ENCODE results near the gene SOHLH2.

Gene SOHLH2

DNA sequence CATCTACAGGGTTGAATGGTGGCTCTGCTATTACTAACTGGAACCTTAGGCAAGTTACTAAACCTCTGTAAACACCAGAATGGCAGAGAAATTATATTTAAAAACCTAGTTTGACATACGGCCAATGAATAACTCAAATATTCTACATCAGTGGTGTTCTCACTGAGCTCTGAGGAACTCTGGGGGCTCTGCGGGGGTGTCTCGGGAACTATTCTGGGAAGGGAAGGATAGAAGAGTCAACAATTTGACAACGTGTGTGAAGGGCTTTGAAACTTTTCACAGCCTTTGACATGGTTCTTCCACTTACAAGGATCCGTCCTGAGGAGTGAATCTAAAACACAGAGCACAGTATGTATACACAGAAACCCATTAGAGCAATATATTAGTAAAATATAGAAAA is 38.7 kb downstream of the SOHLH2 start:
- no peak for FAIRE-seq

DNA sequence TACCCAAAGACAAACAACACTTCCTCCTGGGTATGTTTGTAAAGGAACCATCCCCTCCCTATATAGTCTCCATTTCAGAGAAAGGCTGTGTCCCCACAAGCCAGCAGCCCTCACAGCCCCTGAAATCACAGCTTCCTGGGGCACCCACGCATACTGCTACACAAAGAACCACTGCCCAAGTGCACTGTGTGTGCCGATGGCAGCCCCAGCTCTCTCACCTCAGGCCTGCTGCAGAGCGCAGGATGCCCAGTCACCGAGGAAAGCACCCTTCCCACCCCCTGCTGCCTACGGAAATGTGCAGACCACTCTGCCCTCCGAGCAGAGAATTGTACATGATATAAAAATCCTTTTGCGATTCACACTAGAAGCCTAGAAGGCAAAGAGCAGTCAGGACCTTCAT is 39.4 kb downstream of the SOHLH2 start:
- no peak for FAIRE-seq

DNA sequence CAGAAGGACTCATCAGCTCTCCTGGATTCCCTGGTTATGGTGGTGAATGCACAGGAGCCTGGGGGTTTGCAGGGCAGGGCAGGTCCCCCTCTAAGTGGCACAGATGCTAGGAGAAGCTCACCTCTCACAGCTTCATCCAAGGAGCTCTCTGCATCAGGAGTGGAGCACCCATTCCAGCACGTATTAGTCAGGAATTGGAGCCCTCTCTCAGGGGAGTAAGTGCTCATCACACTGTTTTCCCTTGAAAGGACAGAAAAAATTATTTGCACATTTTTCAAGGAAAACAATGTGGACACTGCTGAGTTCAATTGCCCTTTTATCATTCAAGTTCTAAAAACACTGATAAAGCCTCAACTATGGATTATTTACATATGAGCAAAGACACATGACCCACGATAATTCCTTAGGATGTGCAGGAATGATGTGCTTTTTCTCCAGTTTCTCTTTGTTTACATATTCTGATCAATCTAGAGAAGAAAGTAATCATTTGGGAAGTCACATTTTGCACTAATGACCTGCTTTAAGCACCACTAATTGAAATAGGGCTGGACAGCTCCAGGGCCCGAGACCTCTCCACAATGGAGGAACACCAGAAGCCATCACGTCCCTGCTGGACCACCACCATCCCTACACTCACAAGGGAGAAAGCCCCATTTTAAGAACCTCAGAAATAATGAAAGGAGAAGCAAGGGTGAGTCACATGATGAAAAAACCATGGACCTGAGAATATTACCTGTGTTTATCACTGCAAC is 40.6 kb downstream of the SOHLH2 start:
- no peak for FAIRE-seq

DNA sequence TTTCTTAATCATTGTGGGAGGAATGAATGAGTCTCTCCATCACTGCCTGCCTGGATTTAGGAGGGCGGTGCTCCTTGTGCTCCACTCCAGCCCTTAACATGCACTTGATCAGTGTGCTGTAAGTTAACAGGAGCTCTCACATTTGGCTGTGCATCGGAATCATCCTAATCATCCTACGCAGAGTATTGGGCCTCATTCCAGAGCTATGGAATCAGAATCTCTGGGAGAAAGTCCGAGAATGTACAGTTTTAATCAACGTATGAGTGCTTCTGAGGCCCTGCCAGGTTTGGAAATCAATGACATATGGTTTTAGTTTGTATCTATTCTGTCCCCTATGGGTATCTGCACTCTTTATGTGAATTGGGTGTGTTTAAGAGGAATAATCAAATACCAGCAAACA is 48.3 kb downstream of the SOHLH2 start:
- no peak for FAIRE-seq

DNA sequence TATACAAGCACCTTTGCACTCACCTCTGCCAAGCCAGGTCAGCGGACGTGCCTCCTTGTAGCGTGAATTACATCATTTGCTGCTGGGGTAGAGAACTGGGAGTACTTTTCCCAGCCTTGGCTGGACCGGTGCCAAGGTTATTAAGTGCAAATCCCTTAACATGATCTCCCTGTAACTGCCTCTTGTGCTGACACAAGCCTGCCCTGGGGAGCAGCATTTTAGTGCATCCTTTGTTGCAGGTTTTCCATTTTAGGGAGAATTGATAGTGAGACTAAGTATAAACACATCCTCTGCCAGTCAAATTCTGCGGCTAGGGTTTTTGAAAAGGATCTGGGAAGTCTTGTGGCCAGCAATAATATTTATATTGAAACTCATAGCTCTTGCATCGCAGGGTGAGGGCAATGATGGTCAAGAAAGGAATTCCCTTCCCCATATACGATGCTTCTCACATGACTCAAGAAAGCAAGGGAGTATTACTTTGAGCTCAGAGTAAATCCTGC is 50.5 kb downstream of the SOHLH2 start:
- no peak for FAIRE-seq

DNA sequence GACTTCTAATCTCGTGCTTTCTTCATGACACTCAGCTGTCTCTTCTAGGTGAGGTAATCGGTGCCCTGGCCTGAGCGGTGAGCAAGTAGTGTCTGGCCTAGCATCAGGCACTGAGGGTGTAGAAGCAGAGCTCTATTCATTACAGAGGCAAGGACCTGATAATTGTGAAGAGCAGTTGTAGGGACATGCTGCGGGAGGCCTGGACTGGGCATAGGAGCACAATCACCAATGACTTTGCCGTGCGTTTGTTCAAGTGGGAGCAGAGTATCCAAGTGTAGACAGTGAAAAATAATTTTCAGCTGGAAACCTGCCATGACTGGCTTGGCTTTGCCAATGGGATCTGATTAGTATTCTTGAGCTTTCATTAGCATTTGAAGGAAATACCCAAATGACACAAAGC is 51.1 kb downstream of the SOHLH2 start:
- no peak for FAIRE-seq

DNA sequence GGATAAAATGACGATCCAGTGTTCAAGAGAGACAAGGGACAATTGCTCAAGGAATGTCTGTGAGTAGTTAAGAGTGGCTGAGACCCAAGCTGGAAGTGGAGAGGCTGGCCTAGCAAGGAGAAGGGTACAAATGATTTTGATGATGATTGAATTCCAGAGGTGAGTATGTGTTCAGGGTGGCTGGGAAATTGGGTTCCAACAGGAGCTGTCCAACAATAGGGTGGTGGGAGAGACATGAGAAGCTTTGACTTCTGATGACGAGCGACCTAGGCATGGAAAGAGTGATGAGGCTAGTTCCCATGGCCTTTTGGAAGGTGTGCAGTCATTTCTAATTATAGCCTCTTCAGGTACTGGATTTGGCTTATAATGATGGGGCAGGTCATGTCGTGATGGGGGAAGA is 54.1 kb downstream of the SOHLH2 start:
- no peak for FAIRE-seq

DNA sequence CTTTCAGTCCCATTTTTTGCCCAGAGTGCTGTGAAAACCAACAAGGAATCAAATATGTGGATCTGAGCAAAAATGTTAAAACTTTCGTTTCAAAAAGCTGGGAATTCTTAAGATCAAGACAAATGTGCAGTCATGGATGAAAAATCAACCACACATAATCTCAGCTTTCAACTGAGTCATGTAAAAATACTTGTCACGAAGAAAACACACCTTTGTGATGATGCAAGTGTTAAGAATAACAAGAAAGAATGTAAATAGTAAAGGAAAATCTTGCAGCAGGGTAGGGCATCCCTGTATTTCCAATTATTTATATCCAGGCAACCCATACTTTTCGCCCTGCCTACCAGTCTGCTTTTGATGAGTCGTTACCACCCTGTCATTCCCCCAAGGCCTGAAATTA is 55.7 kb downstream of the SOHLH2 start:
- no peak for FAIRE-seq

DNA sequence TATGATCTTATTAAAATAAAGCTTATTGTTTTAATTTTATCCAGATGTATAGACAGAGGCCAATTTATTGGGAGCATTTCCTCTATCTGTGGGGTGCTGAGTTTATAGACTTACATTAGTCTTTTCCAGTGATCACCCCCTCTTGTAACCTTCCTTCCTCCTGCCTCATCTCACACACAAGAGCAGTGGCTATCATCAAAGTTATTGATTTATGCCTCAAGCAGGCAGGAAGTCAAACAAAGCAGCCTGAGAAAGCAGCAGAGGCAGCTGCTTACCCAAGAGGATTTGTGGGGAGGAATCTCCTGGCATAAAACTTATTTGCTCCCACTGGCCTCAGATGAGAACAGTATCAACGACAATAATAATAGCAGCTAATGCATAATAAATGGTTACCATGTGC is 56.9 kb downstream of the SOHLH2 start:
- no peak for FAIRE-seq

DNA sequence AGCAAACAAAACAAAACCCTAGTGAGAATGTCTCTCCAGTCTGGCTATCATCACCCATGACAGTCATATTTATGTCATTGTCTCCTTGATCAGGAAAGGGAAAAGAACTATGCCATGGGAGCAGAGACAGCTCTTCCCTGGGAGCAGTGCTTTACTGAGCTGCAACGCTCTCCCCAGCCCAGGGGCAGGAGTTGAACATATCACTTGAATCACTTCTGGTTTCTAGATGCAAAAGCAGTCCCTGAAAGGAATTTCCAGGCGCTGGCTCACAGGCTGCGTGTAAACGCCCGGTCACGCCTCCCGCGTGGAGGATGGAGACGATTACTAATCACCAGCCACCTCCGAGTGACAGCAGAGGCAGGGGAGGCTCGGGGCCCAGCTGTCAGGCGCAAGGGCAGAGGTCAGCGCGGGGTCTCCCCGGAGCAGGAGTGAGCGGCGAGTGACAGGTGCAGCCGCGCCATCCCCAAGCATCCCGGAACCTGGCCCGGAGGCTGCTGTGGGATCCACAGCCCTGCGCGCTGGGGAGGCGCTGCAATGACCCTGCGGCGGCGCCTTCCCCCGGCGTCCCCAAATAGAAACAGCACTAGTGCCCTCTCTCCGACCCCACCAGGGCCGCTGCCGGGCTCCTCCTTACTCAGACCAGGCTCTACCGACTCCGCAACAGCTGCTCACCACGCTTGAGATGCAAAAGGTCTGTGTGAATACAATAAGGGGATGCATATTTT is 59.6 kb downstream of the SOHLH2 start:
- no peak for FAIRE-seq

DNA sequence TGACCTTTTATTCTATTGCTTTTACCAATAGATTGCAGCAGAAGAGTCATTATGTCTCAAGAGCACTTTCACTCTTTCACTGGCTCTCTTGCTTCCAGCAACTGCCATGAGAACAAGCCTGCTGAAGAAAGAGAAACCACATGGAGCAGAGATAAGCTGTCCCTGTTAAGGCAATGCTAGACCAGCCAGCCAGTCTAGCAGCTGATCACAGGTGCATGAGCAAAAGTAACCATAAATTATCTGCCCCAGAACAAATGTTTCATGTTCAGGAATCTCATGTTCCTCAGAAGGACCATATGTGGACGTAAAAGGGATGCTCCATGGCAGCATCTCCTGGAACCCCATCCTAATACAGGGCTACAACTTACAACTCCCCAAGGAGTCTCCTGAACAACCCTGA is 62.8 kb downstream of the SOHLH2 start:
- FAIRE-seq: no peak

DNA sequence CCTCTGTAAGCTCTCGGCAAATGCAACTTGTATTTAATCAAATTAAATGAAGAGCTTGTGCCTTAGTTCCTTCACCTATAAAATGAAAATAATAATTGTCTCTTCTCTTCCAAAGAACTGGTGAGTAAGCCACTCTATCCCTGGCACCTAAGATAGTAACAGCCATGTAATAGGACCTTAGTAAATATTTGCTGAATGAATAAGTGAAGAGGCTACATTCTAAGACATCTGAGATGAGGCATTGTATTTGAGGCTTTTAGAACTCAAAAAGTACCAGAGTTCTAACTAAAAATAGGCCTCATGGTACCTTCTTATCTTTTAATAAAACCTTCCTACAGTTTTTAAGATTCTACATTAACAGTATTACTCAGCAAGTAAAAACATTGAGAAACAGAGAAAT is 65.9 kb downstream of the SOHLH2 start:
- FAIRE-seq: no peak

DNA sequence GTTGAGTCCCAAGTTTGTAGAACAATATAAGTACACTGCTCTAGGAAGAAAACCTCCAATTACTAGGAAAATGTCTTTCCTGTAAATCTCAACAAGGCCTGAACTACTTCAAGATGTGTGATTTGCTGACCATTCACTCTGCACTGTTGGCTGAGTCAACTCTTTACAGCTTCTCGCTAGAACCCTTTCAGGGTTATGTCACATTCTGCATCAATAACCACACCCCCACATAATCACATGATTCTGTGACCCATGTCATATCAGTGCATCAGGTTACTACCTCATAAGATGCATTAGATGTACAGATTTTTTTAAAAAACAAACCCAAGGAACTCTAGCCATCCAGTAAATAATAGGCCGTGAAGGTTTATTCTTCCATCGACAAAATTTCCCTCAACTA is 67.0 kb downstream of the SOHLH2 start:
- no peak for FAIRE-seq

DNA sequence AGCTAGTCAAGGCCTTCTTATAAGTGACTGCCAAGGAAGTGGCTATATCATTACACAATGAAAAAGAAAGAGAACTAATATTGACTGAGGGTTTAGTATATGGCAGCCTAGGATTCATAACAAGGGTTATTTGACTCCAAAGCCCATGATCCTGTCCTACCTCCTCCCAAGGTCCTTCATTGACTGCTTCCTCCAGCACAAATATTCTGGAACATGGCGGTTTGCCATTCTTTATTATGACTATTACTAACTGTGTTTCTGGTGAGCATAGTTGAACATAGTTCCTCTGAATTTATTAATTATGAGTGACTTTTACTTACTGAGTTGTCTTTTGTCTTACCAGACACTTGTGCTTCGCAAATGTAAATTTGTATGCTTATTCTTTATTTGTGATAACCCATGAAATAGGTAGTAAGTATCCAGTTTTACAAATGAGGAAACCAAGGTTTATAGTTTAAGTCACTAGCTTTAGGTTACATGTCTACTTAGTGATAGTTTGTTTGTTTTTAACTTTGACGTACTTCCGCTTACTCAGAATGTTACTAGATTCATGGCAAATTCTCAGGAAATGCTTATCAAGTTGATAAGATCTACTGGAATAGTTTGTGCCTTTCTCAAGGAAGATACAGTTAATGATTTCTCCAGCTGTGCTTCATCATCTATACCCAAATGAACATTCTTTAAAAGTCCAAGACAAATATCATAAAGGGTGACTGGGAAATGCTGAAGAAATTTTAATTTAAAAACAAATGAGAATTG is 67.7 kb downstream of the SOHLH2 start:
- no peak for FAIRE-seq

DNA sequence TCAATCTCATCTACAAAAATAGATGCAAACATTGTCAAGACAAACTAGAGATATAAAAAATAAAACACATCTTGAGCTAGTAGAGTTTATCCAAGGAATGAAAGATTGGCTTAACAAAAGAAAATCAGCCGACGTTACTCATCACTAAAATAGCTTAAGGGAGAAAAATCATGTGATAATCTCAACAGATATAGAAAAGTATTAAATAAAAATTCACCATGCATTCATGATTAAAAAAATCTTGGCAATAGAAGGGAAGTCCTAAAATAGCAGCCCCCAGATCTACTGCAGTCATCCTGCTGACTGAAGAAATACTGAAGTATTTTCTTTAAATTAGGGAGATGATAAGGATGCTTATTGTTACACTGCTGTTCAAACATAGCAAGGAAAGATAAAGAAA is 70.6 kb downstream of the SOHLH2 start:
- FAIRE-seq: no peak

DNA sequence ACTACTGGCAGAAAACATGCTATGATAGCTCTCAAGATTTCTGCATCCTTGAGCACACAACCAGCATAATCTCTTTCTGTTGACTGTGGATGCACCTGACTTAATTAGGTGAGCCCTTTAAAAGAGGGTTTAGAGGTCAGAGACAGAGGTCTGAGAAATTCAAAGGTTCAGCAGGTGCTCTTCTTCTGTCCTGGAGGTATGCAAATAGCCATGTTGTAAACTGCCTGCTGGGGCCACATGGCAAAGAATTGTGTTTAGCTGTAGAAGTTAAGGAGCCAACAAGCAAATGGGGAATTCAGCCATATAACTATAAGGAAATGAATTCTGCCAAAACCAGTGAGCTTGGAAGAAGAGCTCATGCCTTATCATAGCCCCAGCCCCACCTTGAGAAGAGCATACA is 71.6 kb downstream of the SOHLH2 start:
- FAIRE-seq: no peak

DNA sequence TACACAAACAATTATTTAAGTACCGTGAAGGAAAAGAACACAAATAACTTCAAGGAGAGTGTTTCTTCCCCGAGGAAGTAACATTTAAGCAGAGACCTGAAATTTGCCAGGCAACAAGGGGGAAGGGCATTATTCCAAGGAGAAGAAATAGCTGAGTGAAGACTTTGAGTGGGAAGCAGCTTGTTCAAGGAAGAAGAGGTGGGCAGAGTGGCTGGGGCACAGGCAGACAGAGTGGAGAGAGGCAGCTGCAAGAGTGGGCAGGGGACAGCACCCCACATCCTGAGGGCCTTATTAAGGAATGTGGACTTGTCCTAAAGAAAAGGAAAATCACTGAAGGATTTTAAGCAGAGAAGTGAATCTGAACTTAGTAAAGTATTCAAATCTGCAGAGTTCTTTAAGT is 78.5 kb downstream of the SOHLH2 start:
- FAIRE-seq: no peak

DNA sequence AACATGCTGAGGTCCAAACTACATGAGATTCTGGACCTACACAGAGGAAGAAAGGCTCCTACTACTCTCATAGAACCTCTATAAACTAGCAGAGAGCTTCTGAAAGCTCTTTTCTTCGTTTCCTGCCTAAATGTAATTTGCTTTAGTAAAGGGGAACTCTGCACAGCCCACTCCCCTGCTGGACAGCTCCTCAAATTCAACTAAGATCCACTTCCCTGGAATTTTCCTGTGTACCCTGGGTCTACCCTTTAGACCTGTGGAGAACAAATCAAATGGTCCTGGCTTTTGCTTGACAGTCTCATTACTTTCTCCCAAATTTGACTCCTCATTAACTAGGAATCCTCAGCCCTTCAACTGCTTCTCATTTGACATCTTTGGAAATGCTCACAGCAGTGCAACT is 79.7 kb downstream of the SOHLH2 start:
- no peak for FAIRE-seq

DNA sequence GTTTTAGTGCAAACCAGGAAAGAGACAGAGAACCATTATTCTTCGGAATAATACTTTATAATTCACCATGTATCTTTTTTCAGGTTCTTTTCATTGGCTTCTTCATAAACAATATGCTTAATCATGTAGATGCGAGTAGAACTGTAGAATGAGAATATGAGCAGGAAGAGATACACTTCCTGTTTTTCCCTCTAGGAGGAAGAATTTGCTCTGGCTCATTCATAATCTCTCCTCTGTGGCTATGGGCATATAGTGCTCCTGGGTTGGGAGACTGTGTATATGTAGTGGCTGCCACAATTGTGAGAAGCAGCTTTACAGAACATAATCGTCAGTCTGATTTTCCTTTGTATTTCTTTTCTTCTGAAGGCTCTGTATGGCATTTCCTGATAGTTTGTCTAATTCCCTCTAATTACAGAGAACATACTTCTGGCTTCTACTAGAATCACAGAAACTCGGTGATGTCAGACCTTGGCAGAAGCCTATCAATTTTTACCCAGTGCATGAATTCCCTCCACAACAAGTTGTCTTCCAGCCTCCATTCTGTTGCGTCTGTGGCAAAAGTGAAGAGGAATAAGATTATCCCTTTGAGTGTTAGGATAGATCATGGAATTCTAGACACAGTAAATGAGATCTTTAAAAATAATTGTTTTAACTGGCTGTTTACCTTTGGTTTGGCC is 80.3 kb downstream of the SOHLH2 start:
- no peak for FAIRE-seq

DNA sequence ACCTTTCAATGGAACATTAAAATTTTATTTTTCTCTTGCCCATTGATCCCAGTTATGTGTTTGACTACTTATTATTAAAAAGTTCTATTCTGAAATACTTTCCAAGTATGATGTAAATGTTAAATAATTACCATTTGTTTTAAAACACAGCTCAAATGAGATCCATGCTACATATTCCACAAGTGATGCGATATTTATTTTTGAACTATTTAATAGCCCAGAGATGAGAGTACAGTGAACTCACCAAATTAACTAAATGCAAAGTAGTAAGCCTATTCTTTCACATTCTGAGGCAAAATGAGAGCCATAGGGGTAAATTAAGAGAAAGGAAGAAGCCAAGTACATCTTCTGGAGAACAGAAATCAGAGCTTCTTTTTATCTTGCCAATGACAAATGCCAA is 82.0 kb downstream of the SOHLH2 start:
- no peak for FAIRE-seq

DNA sequence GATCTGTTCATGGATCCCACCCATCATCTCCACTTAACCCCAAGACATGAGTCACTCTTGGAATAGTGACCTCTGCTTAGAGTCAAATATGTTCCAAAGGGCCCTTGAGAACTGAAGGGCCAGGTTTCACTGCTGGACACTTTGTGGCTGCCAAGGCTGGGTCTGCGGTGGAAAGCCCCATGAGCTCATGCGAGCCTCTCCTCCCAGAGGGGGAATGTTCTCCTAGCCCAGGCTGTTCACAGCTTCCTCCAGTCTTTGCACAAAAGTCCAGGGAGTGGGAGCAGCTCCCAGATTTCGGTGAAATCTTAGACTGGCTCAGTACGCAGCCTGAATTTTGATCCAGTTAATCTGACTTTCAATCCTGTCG is 82.4 kb downstream of the SOHLH2 start:
- FAIRE-seq: no peak

DNA sequence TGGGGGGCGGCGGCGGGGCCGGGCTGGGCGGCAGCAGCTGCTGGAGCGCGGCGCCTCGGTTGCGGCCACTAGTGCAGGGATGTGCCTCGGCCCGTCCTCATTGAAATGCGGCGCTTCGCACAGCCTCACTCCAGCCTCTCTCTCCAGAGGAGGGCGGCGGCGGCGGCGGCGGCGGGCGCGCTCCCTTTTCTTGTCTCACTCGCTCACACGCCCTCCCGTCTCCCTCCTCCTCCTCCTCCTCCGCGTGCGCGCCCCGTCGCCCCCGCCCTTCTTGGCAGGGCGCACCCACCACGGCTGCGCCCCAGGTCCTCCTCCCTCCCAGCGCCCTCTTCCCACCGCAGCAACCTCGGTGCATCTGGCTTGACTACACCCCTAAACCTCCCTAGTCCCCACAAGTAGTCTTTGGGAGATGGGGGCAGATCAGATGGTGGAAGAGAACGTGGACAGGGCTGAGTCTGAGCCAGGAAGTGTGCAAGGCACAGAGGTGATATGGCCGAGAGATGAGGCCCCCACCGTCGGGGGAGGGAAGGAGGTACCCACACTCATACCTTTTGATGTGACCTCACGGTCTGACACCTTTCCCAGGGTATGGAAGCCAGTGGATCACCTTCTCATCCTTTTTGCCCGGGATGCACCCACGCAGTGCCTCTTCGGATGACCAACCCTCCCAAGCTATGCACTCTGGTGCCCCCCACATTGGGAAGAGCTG is 83.0 kb downstream of the SOHLH2 start, which contains the start of gene DCLK1:
TSS of gene DCLK1 (minus strand) at position 161 of the 709 bp plus-strand sequence.
- FAIRE-seq: no peak
